Bronchial smooth muscle cell (primary cell): ENCODE measurements around the gene MMP23B. TPM values are rescaled to one million over a fixed set of nuclear protein-coding genes. Genes with fewer than 3 reads are reported as not detected.

Source experiments
- total RNA-seq: library from RNA; depleted of rRNA; stranded (reverse); fragments of >200 nt; gene quantifications from 2 replicates; pipeline ENCODE4 v1.2.1, GENCODE V29; 2014

Gene MMP23B
- total RNA-seq, result 4.6 and 4.9 TPM in 2 replicates

DNA sequence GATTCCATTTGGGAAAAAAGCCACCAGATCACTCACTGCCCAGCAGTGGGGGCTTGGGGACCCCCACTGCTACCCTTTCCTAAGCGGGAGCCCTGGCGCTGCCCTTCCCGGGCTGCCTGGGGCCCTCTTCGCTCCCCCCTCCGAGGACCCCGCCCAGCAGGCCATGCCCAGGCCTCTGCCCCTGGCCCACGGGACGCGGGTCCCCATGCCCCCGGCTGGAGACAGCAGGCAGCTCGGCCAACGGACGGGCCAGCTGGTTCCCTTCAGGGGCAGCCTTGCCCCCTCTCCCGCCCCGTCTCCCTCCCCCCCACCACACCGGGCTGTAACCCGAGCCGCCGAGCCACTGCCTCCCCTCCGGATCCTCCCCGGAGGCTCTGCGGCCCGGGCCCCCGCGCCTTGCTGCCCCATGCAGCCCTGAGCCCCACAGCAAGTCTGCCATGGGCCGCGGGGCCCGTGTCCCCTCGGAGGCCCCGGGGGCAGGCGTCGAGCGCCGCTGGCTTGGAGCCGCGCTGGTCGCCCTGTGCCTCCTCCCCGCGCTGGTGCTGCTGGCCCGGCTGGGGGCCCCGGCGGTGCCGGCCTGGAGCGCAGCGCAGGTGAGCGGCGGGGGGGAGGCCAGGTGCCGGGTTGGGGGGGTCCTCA lies at the start of gene MMP23B:
Gene MMP23B, plus strand, starts transcription at position 392 of the 639 bp plus-strand sequence. Its CDS starts 46 bp downstream, at position 438.

DNA sequence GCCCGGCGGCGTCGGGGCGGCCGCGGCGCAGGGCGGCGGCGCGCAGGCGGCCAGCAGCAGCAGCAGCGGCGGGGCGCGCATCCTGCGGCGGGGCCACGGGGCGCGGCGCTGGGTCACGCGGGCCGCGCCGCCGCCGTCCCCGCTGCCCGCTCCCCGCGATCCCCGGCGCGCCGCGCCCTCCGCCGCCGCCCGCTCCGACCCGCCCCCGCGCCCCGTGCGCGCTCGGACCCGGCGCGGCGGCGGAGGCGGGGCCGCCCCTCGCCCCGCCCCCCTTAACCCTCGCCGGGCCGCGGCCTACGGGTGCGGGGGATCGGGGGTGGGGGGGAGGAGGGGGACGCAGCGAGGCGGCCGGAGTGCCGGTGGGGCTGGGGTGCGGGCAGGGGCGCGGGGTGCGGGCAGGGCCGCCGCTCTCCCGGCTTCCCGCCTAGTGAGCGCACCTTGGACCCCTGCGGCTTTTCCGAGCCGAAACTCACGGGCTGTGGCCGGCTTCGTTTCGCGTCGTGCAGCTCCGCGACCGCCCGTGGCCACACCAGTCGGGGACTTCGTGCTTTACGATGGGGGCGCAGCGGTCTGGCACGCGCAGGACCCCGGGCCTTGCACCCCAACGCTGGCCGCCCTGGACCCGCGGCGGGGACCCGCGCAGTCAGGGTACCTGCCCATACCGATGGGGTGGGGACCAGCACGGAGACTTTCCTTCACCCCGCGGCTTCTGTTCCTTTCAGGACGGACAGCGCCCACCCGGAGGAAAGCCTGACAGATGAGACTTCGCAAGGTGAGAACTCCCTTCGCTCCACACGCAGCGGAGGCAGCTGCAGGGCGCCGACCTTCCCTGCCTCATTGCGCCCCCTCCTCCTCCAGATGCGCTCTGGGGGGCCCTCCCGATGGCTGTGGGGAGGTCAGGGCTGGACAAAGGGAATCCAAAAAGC lies 31.8 kb upstream of the MMP23B start, which contains the start of gene FNDC10:
Gene FNDC10, minus strand, starts transcription at position 201 of the 926 bp plus-strand sequence. Its CDS starts 120 bp downstream, at position 81.

DNA sequence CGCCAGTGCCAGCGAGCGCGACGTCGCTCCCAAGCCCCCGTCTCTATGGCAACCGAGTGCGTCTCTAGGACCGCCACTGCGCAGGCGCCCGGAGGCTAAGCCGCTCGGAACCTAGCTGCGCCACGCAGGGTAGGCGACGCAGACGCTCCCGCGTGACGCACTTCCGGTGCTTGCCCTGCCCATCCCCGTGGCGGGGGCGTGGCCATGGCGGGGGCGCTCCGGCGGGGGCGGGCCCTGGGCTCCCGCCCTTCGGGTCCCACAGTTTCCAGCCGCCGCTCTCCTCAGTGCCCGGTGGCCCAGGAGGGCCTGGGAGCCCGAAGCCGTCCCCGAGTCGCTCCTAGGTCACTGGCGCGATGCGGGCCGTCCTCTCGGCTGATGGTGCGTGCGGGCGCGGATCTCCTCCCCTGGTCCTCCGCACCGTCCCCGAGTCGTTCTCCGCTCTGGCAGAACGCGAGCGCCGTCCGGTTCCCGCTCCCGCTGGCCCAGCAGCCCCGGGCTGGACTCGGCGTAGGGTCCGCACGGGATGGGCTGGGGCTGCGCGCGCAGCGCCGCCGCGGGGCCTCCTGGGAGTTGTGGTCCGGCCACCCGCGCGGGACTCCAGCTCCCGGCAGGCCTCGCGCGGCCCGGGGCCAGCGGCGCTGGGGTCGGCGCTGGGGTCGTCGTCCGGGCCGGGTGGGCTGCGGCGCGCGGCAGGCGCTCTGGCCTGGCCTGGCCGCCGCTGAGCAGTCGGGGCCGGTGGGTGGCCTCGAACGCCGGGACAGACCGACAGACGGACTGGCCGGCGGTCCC lies 16.5 kb upstream of the MMP23B start, which contains the start of gene MIB2:
Gene MIB2, plus strand, starts transcription at position 245 of the 789 bp plus-strand sequence. CDS start 7,953 bp downstream, outside the sequence.

DNA sequence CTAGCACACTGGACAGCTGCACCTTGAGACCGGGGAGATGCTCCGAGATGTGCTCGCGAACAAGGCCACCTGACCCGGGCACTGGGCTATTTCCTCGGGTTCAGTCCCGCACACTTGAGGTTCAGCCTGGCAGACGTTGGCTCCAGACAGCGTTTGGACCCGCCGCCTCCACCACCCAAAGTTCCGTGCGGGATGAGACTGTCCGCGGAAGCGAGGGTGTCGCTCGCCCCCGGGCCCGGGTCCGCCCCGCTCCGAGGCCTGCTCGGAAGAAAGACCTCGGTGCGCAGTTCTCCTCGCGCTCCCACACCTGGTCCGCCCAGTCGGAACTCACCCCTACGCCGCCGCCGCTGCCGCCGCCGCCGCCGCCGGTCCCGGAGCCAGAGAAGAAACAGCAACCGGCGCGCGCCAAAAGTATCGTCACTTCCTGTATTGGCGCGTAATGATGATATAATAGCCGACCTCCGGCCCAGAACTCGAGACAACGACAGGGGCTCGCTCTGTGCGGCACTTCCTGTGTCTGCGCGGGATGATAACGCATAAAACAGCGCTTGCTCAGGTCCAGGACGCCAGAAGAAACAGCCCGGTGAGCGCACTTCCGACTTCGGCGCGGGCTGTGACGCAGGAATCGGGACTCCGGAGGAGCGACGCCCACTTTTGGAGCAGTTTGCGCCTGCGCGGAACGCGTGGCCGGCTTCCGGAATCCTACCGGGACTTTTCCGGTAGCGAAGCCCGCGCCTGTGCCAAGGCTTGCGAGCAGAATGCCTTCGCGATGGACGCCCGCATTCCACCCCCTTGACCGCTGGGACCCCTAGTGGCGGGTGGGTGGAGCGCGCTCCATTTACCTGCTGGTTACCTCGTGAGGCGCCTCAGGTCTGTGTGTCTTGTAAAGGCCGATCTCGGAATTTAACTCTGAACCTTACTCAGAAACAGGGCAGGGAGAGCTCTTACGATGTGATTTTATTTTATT lies 26.9 kb downstream of the MMP23B start, which contains the start of gene CDK11B:
Gene CDK11B, minus strand, starts transcription at position 422 of the 967 bp plus-strand sequence. CDS start 1,519 bp downstream, outside the sequence.

Other genes starting within 250 kb of the MMP23B start
- 115 and 141 TPM in 2 replicates for gene CCNL2, start 232.8 kb upstream of the MMP23B start, total RNA-seq
- gene MRPL20, start 224.9 kb upstream of the MMP23B start, total RNA-seq, result 86.0 and 91.9 TPM in 2 replicates
- 1.1 and 1.9 TPM in 2 replicates for gene ANKRD65, start 210.9 kb upstream of the MMP23B start, total RNA-seq
- 3.4 and 3.9 TPM in 2 replicates for gene VWA1, start 196.5 kb upstream of the MMP23B start, total RNA-seq
- under 0.01 TPM in 1 of 2 replicates, not detected in the other for gene ATAD3C, start 182.5 kb upstream of the MMP23B start, total RNA-seq
- gene ATAD3B, start 160.4 kb upstream of the MMP23B start, total RNA-seq, result 11.7 and 19.3 TPM in 2 replicates
- gene ATAD3A, start 120.0 kb upstream of the MMP23B start, total RNA-seq, result 17.4 and 19.5 TPM in 2 replicates
- gene TMEM240, start 91.5 kb upstream of the MMP23B start, total RNA-seq, result 3.7 and 5.4 TPM in 2 replicates
- 35.8 and 43.0 TPM in 2 replicates for gene SSU72, start 57.3 kb upstream of the MMP23B start, total RNA-seq
- gene FNDC10, start 32.0 kb upstream of the MMP23B start, total RNA-seq, result 0.52 and 0.95 TPM in 2 replicates
- 77.7 and 127 TPM in 2 replicates for gene MIB2, start 16.7 kb upstream of the MMP23B start, total RNA-seq
- 8.5 and 8.8 TPM in 2 replicates for gene CDK11B, start 26.8 kb downstream of the MMP23B start, total RNA-seq
- 25.5 and 32.8 TPM in 2 replicates for gene SLC35E2B, start 60.6 kb downstream of the MMP23B start, total RNA-seq
- gene CDK11A, start 92.2 kb downstream of the MMP23B start, total RNA-seq, result 12.3 and 13.6 TPM in 2 replicates
- 27.4 and 30.7 TPM in 2 replicates for gene NADK, start 146.3 kb downstream of the MMP23B start, total RNA-seq